Breast epithelium (tissue), 3 donors: ENCODE data around the gene SSRP1.

ENCODE experiments used
- CTCF ChIP-seq, 3 donors: fragments of 450-650 bp; IDR thresholded peaks; one replicate each; pipeline ENCODE4 v1.5.1; 2016 to 2017; ENCODE audit warnings: antibody characterized with exemption in 3 of 3, mild to moderate bottlenecking in 3 of 3, moderate library complexity in 3 of 3
- POLR2A ChIP-seq: fragments of 450-650 bp; IDR thresholded peaks from one replicate; pipeline ENCODE4 v1.6.1; 2016; ENCODE audit warnings: antibody characterized with exemption, mild to moderate bottlenecking, moderate library complexity

- TF ChIP-seq CTCF (IDR thresholded peaks at IDR 0.05) (no peak), POLR2A (no peak)
These were observed 22.2 kb upstream of the SSRP1 start for GRCh38 chr11:57357856-57358255.
